Adrenal gland (tissue), 12 donors: ENCODE data around the gene CLIP1. TPM values are rescaled to one million over a fixed set of nuclear protein-coding genes. Genes with fewer than 3 reads are reported as not detected.

Experiments
- DNase-seq, 7 donors: peaks; one replicate each; pipeline ENCODE4 v3.0.0-alpha.2; 2019 to 2020
- H3K27ac ChIP-seq, 5 donors: fragments of 200-600 bp; sonication (generic) in 4 of 5; 1 replicate in 3 of 5; 2 replicates in 2 of 5; pipeline versions ENCODE4 v1.5.1 to v1.8.0; 2016 to 2020; ENCODE audit warnings: mild to moderate bottlenecking in 1 of 5
- H3K27me3 ChIP-seq: fragments of 200-600 bp; 2 replicates; pipeline ENCODE4 v1.8.0; 2021
- H3K36me3 ChIP-seq, 2 donors: fragments of 200-600 bp; replicated peaks in 1 of 2; 1 replicate in 1 of 2; 2 replicates in 1 of 2; pipeline versions ENCODE4 v1.5.1 to v1.8.0; 2018 to 2022
- H3K4me1 ChIP-seq, 2 donors: fragments of 200-600 bp; replicated peaks in 1 of 2; 1 replicate in 1 of 2; 2 replicates in 1 of 2; pipeline versions ENCODE4 v1.5.1 to v1.8.0; 2018 to 2021
- H3K4me3 ChIP-seq, 4 donors: fragments of 200-600 bp; sonication (generic) in 3 of 4; one replicate each; pipeline ENCODE4 v1.5.1; 2016 to 2018
- H3K9me3 ChIP-seq, 3 donors: fragments of 200-600 bp; sonication (generic) in 1 of 3; replicated peaks in 1 of 3; 1 replicate in 2 of 3; 2 replicates in 1 of 3; pipeline versions ENCODE4 v1.5.1 to v1.8.0; 2016 to 2021
- POLR2A ChIP-seq, 2 donors: fragments of 450-650 bp; IDR thresholded peaks; one replicate each; pipeline ENCODE4 v1.6.1; 2017; ENCODE audit warnings: antibody characterized with exemption in 2 of 2, mild to moderate bottlenecking in 2 of 2, moderate library complexity in 1 of 2
- WGBS, 4 donors: extraction: QIAGEN DNeasy Blood & Tissue Kit in 2 of 4; methylation state at CpG; one replicate each; pipeline versions ENCODE4 v1.1.5 to v1.1.7; 2013 to 2017; 5-methylcytosine and 5-hydroxymethylcytosine counted together
- intact Hi-C, 2 donors: fragments of 100-400 bp; cut with DNase I; formaldehyde crosslinking; loops; one replicate each; pipeline versions ENCODE4 v1.14.1 to v1.15.0; 2022 to 2023
- polyA plus RNA-seq, 3 donors: library from polyadenylated mRNA; stranded (reverse); fragments of 200-250 nt in 2 of 3; fragments of 350-450 nt in 1 of 3; fragmentation: Illumina TruSeq in 1 of 3; extraction: RNeasy Lipid Tissue Mini Kit (QIAGEN cat#74804) in 1 of 3; gene quantifications; one replicate each; pipeline ENCODE4 v1.2.3, GENCODE V29; 2013 to 2014
- total RNA-seq, 9 donors: library from RNA; depleted of rRNA in 4 of 9; stranded (reverse); fragments of >200 nt in 4 of 9; fragments of 120-200 nt in 1 of 9; fragmentation: NEBNext Ultra II Directional in 1 of 9; extraction: Animal tissue kit (Norgen Biotek cat#: 25700) in 1 of 9; gene quantifications; one replicate each; pipeline versions ENCODE4 v1.1.0 to v1.2.4, GENCODE V29; 2013 to 2023
- TF ChIP-seq, protein P1 (sequence below), 6 experiments: fragments of 450-650 bp in 4 of 6; fragments of 200-600 bp in 2 of 6; sonication (generic) in 1 of 6; IDR thresholded peaks; 1 replicate in 5 of 6; 2 replicates in 1 of 6; pipeline versions ENCODE4 v1.5.1 to v1.8.0; 2016 to 2021; ENCODE audit warnings: antibody characterized with exemption in 6 of 6, mild to moderate bottlenecking in 2 of 6, moderate library complexity in 1 of 6
- donor health status: healthy with polysubstance abuse.
- donor health status: Bipolar disorder and iron deficiency.
- donor health status: DM: yes; HTN: yes; CAD: no.
- donor health status: DM: no; HTN: no; CAD: no.
- donor health status: DM: no; HTN: no; CAD: no.
- donor health status: DM: yes; HTN: yes; CAD: no.

The CLIP1 gene
- total and polyA plus RNA-seq, 12 donors: 22.8 to 134 (median 88.9) TPM

GRCh38 chr12:122333142-122334087 is 89.1 kb downstream of the CLIP1 start:
- DNase-seq: peak; percentile 47 to 90 (median 85)

DNA sequence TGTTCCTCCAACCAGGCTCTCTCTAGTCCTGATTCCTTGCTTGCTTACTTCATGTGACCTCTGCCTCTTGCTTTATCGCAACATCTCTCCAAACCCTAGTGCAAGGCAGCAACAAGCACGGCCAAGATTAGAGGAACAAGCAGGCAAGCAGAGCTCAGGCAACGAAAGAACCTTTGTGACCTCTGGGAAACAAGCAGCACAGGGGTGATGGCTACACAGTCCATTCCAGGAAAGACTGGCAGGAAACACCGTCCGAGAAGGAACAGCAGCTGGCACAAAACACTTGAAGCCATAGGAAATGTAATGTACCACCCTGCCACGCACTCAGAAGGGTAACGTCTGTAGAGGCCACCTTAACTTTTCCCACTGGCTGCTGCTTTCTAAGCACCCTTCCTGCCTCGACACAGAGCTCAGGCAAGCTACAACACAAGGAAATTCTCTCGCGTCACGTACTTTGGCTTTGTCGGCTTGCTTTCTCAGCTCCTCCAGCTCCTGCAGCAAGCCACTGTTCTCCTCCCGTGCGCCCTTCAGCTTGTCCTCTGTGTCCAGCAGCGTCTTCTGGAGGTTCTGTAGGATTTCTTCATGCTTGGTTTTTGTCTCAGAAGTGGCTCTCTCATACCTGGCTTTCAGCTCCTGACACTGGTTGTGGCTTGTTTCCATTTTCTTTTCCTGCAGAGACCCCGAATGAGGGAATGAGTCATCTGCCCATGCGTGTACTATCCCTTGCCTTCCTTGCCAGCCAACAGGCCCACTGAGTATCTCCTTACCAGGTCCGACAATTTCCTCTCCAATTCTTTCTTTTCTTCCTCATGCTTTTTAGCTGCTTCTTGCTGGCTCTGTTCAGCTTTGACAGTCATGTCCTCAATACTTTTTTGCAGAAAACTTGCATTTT is 94.7 kb downstream of the CLIP1 start:
- no peak for DNase-seq
- 78 to 91% (median 83%) methylated on average over 18 of the region's 18 CpGs for WGBS, 4 donors
- H3K4me3 ChIP-seq: no peak overlapping the region
- no peak for TF ChIP-seq POLR2A (IDR thresholded peaks at IDR 0.05)
- TF ChIP-seq, protein P1, sequence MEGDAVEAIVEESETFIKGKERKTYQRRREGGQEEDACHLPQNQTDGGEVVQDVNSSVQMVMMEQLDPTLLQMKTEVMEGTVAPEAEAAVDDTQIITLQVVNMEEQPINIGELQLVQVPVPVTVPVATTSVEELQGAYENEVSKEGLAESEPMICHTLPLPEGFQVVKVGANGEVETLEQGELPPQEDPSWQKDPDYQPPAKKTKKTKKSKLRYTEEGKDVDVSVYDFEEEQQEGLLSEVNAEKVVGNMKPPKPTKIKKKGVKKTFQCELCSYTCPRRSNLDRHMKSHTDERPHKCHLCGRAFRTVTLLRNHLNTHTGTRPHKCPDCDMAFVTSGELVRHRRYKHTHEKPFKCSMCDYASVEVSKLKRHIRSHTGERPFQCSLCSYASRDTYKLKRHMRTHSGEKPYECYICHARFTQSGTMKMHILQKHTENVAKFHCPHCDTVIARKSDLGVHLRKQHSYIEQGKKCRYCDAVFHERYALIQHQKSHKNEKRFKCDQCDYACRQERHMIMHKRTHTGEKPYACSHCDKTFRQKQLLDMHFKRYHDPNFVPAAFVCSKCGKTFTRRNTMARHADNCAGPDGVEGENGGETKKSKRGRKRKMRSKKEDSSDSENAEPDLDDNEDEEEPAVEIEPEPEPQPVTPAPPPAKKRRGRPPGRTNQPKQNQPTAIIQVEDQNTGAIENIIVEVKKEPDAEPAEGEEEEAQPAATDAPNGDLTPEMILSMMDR (IDR thresholded peaks at IDR 0.05): no peak
- H3K36me3 ChIP-seq: peaks cover 0 to 38% of the 10 kb centered on the region in 2 donors
- H3K27me3 ChIP-seq: no peaks in the 10 kb centered on the region
- no peaks in the 10 kb centered on the region for H3K9me3 ChIP-seq
- intact Hi-C loops: no loop called here
- no peak overlapping the region for H3K27ac ChIP-seq
- H3K4me1 ChIP-seq: peaks cover 0 to 5% of the 10 kb centered on the region in 2 donors

More at GRCh38 chr12:122333142-122334087, 89.1 kb downstream of the CLIP1 start:
- TF ChIP-seq POLR2A (IDR thresholded peaks at IDR 0.05): peak in 1 of 2 donors; percentile 38
- TF ChIP-seq, protein P1 (IDR thresholded peaks at IDR 0.05): no peak
- Histone ChIP-seq H3K4me1 (peaks cover 19 to 30% of the 10 kb centered on the region in 2 donors), H3K36me3 (peaks cover 0 to 14% of the 10 kb centered on the region in 2 donors), H3K9me3 (no peaks in the 10 kb centered on the region), H3K4me3 (no peak overlapping the region), H3K27ac (peak overlapping the region; percentile 38 to 88 (median 63)), H3K27me3 (no peaks in the 10 kb centered on the region)
- intact Hi-C loops: no loop called here
- 42 to 48% (median 46%) methylated on average over 14 of the region's 14 CpGs for WGBS, 4 donors

- peaks cover 0 to 43% of the 10 kb centered on the region in 2 donors for H3K36me3 ChIP-seq
Measured at GRCh38 chr12:122327014-122327413, 95.5 kb downstream of the CLIP1 start.

More at GRCh38 chr12:122327014-122327413, 95.5 kb downstream of the CLIP1 start:
- TF ChIP-seq, protein P1 (IDR thresholded peaks at IDR 0.05): no peak
- WGBS, 4 donors: 56 to 88% (median 84%) methylated on average over 1 of the region's 1 CpG
- Histone ChIP-seq H3K9me3 (no peaks in the 10 kb centered on the region), H3K4me3 (no peak overlapping the region), H3K4me1 (no peaks in the 10 kb centered on the region), H3K27me3 (no peaks in the 10 kb centered on the region), H3K27ac (no peak overlapping the region)
- intact Hi-C loops: no loop called here
- DNase-seq: no peak
